Frontal cortex (tissue), 4 donors: ENCODE measurements around the gene SSU72. TPM values are rescaled to one million over a fixed set of nuclear protein-coding genes. Genes with fewer than 3 reads are reported as not detected.

Experiments used
- DNase-seq, 2 donors: peaks; one replicate each; pipeline ENCODE4 v3.0.0; 2012; ENCODE audit warnings: low spot score in 2 of 2
- FAIRE-seq: peaks from 2 replicates; lab custom pipeline; 2012; peaks lifted over from hg19 to GRCh38; lab: Jason Lieb, UNC
- total RNA-seq: library from RNA; depleted of rRNA; stranded (reverse); fragments of >200 nt; gene quantifications from one replicate; pipeline ENCODE4 v1.2.3, GENCODE V29; 2014
- donor health status: control.
- donor health status: control.
- donor health status: control.

SSU72 gene
- total RNA-seq, 1 donor from 2014 or later: 34.2 TPM

DNA sequence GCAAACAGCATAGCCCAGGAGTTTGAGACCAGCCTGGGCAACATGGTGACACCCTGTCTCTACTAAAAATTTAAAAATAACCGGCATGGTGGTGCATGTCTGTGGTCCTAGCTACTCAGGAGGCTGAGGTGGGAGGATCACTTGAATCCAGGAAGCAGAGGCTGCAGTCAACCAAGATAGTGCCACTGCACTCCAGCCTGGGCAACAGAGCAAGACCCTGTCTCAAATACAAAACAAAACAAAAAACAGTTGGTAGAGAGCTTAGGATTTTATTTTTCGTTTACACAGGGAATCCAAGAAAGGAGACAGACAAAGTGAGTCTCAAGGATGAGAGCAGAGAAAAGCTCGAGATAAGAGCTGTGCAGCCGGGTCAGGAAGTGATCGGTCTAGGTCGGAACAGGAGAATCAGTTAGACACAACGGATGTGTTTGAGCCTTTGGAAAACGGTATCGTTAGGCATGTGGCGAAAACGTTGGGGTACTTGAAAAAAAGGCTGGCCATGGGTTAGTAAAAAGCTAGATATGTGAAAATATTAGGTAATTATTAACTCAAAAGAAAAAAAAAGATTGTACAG is 38.9 kb upstream of the SSU72 start:
- DNase-seq (no peak), FAIRE-seq (no peak)

DNA sequence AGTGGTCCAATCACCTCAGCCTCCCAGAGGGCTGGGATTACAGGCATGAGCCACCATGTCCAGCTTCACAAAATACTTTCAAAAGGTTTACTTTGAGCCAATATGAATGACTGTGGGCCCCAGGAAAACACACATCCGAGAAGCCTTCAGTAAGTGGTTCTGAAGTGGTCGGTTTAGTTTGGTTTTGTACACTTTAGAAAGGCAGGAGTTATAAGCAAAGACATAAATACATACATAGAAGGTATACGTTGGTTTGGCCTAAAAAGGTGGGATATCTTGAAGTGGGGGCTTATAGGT is 37.4 kb upstream of the SSU72 start:
- no peak for DNase-seq
- FAIRE-seq: no peak

DNA sequence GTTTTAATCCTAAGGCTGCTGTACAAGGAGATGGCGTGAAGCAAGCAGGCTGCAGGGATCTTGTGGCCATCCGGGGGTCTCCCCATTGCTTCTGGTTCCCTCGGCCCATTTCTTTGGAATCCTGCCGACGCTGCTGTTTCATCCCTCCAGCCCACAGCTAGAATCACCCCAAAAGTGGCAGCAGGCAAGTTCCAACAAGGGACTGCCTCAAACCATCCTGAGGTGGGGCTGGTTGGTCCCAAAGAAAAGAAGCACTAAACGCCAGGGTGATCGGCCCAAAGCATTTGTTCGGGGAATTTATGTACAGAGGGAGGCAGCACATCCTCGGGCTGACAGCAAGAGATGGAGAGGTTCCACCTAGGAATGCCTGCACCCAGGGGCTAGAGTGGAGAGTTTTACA is 36.1 kb upstream of the SSU72 start:
- DNase-seq (no peak), FAIRE-seq (no peak)

DNA sequence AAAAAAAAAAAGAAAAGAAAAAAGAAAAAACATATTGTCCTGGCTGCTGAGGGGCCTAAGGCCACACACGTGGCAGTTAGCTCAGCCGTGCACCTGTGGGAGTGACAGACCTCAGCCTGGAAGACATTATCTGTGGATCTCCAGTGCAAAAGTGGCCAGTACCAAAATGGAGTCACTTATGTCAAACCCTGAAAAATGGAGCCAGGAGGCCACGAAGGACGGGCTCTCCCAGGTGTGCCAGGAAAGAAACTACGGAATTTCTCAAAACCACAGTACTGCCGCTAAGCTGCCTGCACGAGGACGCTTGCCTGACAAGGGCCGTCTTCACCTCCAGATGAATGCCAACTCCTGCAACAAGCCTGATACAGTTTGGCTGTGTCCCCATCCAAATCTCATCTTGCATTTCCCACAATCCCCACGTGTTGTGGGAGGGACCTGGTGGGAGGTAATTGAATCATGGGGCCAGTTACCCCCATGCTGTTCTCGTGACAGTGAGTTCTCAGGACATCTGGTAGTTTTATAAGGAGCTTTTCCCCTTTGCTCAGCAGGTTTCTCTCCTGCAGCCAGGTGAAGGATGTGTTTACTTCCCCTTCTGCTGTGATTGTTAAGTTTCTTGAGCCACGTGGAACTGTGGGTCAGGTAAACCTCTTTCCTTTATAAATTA is 35.3 kb upstream of the SSU72 start:
- no peak for FAIRE-seq
- no peak for DNase-seq

DNA sequence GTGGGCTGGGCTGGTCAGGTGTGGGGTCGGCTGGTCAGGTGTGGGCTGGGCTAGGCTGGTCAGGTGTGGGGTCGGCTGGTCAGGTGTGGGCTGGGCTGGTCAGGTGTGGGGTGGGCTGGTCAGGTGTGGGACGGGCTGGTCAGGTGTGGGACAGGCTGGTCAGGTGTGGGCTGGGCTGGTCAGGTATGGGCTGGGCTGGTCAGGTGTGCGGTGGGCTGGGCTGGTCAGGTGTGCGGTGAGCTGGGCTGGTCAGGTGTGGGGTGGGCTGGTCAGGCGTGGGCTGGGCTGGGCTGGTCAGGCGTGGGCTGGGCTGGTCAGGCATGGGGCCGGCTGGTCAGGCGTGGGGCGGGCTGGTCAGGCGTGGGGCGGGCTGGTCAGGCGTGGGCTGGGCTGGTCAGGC is 31.6 kb upstream of the SSU72 start:
- DNase-seq (no peak), FAIRE-seq (no peak)

DNA sequence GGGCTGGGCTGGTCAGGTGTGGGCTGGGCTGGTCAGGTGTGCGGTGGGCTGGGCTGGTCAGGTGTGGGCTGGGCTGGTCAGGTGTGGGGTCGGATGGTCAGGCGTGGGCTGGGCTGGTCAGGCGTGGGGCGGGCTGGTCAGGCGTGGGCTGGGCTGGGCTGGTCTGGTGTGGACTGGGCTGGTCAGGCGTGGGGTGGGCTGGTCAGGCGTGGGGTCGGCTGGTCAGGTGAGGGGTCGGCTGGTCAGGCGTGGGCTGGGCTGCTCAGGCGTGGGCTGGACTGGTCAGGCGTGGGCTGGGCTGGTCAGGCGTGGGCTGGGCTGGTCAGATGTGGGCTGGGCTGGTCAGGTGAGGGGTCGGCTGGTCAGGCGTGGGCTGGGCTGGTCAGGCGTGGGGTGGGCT is 31.1 kb upstream of the SSU72 start:
- DNase-seq (no peak), FAIRE-seq (no peak)

DNA sequence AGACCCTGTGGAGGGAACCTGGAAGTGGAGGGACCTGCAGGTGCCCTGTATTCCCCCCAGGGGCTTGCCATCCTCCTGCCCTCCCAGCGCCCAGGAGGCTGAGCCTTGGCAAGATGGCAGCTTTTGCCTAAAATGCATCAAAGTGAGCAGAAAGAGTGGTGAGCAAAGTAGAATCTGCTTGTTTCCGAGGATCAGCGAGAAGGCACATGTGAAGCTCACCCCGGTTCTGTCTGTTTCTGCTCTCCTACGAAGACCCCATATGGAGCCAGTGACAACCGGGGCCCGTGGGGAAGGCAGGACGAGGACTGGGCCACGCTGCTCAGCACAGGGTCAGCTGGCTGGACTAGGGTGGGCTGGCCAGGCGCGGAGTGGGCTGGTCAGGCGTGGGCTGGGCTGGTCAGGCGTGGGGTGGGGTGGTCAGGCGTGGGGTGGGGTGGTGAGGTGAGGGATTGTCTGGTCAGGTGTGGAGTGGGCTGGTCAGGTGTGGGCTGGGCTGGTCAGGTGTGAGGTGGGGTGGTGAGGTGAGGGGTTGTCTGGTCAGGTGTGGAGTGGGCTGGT is 30.4 kb upstream of the SSU72 start:
- FAIRE-seq (no peak), DNase-seq (no peak)

DNA sequence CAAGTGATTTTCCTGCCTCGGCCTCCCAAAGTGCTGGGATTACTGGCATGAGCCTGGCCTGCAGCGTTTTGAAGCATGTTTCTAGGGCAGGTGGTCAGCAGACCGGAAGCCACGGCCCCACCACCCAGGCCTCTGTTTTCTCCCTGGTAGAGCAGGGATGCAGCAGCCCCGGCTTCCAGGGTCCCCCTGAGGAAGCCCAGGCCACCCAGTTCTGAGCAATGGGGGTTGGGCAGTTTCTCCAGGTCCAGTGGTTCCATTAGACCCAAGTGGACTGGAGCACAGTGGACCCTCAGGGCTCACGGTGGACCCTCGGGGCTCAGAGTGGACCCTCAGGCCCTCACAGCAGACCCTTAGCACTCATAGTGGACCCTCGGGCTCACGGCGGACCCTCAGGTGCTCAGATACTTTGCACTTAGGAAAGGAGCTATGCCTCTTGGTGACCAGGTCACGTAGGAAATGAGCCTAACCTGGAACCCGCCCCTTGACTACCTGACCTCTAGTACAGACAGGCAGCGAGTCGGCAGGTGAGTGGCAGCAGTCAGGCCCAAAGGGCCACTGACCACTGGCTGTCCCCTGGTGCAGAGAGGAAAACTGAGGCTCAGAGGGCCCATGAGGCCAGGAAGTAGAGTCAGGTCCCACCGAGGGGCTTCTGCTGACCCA is 29.8 kb upstream of the SSU72 start:
- FAIRE-seq (no peak), DNase-seq (no peak)

DNA sequence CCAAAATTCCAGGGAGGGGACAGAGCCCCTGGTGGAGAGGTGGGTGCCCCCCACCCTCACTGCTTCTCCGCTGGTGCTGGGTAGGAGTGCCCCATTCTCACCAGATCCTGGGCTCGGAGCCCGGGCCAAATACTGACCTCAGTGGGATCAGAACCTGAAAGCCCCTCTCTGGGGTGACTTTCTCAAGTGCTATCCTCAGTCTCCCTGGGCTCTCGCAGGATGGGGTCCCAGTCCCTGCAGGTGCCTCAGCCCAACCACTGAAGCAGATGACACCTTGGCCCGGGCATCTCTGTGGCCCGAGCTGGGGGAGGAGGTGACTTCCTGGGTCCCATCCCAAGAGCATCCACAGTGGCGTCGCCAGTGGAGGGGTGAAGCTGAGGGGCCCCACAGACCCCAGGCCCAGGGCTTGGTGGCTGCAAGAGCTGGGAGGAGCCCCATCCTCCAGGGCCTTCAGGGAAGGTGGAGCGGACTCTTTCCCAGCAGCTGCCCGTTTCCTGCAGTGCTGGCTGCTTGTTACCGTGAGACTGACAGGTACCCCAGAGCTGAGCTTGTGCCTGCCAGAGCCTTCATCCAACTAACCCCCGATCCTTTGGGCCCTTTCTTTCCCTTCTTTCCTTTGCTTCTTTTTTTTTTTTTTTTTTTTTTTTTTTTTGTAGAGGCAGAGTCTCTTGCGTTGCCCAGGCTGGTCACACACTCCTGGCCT is 29.2 kb upstream of the SSU72 start:
- DNase-seq: no peak
- no peak for FAIRE-seq

DNA sequence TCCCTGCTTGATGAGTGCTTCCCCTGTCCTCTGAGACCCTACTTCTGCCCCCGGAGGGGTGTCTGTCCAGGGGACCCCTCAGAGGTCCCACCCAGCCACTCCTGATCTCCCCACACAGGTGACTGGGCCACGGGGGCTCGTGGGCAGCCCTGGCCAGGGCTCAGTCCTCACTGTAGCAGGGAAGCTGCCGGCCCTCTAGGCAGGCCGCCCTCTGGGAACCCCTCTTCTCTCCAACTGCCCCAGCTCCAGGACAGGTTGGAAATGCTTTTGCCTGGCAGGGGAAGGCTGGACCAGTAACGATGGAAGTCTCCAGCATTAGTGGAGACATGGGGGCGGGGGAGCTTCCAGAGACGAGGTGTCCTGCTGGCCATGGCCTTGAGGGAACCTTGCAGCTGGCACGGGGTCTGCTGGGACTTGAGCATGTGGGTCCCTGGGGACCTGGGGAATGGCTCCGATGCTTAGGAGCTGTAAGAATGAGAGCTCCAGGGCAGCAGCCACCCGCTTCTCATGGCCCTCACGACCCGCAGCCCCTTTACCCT is 28.4 kb upstream of the SSU72 start:
- DNase-seq (no peak), FAIRE-seq (no peak)

DNA sequence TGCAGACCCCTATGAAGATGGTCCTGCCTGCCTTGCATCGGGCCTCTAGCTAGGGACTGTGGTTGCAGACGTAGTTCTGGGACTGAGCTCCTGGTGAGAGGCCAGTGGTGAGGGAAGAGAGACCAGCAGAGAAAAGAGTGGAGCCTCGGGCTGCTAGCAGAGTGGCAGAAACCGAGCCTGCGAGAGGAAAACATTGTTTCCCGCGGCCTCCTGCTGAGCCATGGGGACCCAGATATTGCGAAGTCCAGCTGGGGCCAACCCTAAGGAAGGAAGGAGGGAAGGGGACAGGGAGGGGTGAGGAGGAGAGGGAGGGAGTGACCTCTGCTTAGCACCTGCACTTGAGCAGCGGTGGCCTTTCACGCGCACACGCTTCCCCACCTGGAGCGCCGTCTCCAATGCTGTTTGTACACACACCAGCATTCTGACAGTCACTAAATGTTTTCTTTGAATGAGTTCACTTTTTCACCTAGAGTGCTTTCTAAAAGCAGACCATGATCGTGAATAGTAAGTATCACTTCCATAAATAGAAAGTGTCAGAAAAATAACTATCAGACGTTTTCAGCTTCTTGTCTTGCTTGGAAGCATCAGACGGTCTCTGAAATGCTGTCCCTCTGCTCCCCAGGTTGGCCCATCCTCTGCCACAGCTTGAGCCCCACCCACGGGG is 27.8 kb upstream of the SSU72 start:
- DNase-seq: no peak
- FAIRE-seq: no peak

DNA sequence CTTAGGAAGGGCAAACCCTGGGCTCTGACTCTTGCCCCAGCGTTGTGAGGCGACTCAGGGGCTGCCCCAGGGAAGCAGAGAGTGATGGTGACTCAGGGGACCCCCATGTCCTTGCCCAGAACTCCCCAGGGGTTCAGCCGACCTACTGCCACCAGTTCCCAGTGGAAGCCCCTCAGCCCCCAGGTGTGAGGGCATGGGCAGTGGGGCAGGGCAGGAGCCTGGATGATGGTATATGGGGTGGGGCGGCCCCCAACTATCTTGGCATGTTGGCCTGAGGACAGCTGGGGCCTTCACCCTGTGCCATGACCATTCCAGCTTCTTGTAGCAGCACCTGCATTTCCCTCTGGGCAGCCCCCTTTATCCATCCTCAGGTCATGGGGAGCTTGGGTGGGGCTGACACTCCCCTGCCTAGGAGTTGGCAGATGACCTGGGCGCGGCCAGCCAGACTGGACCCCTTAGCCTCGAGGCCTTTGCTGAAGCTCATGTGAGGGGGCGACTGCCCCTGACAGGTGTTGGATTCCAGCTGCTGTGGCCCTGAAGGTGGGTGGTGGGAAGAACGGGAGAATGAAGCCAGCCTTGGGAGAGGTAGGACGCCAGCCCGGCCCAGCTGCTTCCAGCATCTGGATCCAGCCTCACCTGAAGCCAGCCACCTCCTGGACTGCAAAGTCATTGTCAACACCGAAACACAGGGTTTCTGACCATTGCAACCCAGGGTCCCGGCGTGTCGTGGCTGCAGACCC is 27.1 kb upstream of the SSU72 start:
- DNase-seq (no peak), FAIRE-seq (no peak)

DNA sequence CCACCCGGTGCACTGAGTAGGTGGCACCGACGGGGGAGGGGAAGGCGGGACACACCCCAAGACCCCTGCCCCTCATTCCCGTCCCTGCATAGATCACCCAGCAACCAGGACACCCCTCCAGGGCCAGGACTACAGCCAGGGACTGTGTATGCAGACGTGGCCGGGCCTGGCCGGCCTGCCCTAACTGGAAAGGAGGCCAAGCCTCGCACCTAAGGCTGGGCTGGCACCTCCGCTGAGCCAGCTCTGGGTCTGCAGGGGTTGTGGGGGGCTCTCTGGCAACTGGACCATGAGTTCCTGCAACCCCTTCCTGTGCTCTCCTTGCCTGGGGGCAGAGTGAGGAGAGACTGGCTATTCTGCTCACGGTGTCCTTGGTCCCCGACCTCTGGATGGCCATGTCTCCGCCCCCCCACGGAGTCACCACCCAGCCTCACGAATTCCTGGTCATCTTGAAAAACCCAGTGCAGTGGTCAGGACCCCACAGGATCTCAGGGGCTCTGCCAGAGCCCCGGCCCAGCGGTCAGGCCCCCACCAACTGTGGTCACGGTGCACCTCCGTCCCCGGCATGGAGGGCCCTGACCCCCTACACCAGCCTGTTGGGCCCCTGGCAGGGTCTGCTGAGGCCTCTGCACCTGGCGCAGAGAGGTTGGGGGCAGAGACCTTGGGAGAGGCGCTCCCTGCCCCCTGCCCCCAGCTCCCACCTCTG is 26.3 kb upstream of the SSU72 start:
- FAIRE-seq: no peak
- DNase-seq: no peak

DNA sequence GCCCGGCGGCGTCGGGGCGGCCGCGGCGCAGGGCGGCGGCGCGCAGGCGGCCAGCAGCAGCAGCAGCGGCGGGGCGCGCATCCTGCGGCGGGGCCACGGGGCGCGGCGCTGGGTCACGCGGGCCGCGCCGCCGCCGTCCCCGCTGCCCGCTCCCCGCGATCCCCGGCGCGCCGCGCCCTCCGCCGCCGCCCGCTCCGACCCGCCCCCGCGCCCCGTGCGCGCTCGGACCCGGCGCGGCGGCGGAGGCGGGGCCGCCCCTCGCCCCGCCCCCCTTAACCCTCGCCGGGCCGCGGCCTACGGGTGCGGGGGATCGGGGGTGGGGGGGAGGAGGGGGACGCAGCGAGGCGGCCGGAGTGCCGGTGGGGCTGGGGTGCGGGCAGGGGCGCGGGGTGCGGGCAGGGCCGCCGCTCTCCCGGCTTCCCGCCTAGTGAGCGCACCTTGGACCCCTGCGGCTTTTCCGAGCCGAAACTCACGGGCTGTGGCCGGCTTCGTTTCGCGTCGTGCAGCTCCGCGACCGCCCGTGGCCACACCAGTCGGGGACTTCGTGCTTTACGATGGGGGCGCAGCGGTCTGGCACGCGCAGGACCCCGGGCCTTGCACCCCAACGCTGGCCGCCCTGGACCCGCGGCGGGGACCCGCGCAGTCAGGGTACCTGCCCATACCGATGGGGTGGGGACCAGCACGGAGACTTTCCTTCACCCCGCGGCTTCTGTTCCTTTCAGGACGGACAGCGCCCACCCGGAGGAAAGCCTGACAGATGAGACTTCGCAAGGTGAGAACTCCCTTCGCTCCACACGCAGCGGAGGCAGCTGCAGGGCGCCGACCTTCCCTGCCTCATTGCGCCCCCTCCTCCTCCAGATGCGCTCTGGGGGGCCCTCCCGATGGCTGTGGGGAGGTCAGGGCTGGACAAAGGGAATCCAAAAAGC is 25.5 kb upstream of the SSU72 start, which contains the start of gene FNDC10:
Gene FNDC10 (minus strand): TSS at position 201 of the 926 bp plus-strand sequence. CDS start 120 bp downstream, at position 81.
- no peak for FAIRE-seq
- peak; percentile 65 to 71 for DNase-seq

DNA sequence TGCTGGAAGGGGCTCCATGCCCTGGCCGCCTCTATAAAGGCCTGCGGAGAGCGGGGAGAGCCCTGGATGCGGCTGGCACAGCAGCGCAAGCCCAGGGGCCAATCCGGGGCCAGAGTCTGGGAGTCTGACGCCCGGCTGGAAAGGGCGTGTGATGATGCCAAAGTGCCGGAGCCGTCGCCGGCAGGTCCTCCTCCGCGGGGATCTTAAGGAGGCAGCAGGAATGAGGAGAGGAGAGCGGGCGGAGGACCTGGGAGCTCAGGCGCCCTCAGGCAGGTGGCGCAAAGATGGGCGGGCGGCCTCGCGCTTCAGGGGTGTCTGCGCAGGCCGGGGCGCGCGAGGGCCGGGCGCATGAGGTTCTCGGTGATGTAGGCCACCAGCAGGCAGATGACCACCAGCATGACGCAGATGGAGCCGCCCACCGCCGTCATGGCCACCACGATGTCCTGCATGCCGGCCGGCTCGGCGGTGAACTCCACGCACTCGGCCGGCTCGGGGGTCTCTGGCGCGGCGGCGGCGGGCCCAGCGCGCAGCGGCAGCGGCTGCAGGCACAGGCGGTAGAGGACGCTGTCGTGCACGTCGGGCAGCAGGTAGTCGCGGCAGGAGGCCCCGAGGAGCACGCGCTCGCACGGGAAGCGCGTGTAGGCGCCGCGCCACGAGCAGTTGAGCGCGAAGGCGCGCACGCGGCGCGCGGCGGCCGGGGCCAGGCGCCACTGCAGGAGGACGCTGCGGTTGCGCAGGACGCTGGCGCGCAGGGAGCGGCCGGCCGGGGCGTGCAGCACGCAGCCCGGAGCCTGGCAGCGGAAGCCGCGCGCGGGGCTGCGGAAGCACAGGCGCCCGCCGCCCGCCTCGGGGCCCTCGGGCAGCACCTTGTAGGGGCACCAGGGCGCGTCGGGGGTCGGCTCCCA is 24.6 kb upstream of the SSU72 start:
- no peak for FAIRE-seq

DNA sequence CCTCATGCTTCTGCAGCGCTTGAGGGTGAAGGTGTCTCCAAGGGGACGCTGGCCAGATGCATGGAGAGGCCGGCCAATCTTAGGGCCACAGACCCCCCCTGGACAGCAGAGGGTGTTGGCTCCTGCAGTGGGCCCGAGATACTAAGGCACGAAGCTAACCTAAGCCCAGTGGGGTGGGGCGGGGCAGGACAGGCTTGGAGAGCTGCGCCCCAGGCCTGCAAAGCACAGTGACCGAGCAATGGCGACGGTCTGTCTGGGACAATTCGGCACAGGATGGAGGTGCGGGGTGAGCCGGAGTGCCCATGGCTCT is 24.0 kb upstream of the SSU72 start:
- no peak for FAIRE-seq
- DNase-seq: no peak

More for the DNA sequence above, 24.6 kb upstream of the SSU72 start:
- DNase-seq: peak in 1 of 2 donors; percentile 69
